ENCODE data around the gene SCP2. TPM values are rescaled to one million over a fixed set of nuclear protein-coding genes. Genes with fewer than 3 reads are reported as not detected.
"Not testable (repeated sequence)": the region's sequence is repeated elsewhere in the genome, so short reads cannot be mapped to it uniquely, and the experiment has no call there.

The SCP2 gene
- total RNA-seq, 2 experiments from 2014 or later, result 71.8 to 79.2 TPM

DNA sequence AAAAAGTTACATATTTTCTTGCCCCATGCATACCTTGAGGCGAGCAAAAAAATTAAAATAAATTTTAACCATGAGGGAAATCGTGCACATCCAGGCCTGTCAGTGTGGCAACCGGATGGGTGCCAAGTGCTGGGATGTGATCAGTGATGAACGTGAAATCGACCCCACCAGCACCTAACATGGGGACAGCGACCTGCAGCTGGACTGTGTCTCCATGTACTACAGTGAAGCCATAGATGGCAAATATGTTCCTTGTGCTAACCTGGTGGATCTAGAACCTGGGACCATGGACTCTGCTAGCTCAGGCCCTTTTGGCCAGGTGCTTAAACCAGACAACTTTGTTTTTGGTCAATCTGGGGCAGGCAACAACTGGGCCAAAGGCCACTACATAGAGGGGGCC, 67.6 kb downstream of the SCP2 start:
- intact Hi-C loops (cut with micrococcal nuclease), result no loop called here
- H3K4me1 Mint-ChIP-seq (ENCODE audit: low read depth), result no peaks in the 10 kb centered on the region
- H3K4me3 Mint-ChIP-seq, result no peak overlapping the region
- H3K27me3 Mint-ChIP-seq (ENCODE audit: low read depth), result no peaks in the 10 kb centered on the region
- CTCF ChIA-PET, result interaction anchor here (1.0 kb wide), 1 partner anchor 25 kb away, joined by 3 read pairs; no protein-coding TSS in a partner anchor
- no peaks in the 10 kb centered on the region for H3K9me3 Mint-ChIP-seq
- DNase-seq, result no peak
- peaks cover 9% of the 10 kb centered on the region for H3K36me3 Mint-ChIP-seq (ENCODE audit: low read depth)
- no peak overlapping the region for H3K27ac Mint-ChIP-seq

DNA sequence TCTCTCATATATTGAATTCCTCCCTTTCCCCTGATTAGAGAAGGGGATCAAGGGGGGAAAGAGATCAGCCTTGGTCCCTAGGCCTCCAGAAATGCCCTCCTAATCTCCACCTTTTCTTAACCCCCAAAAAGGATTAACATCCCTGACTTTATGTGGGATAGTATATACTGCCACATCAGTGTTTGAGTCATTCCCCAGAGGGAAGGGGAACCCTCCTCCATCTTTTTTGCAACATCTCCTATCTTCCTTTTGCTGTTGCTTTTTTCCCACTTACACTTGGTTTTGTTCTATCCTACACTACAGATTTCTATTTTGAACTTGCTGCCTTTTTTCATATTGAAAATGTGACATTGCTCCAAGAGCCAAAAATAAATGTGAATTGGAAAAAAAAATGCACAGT, 69.6 kb downstream of the SCP2 start:
- CTCF ChIA-PET, result interaction anchor here (1.0 kb wide), 1 partner anchor 184 kb away, joined by 3 read pairs; no protein-coding TSS in a partner anchor
- no peaks in the 10 kb centered on the region for H3K4me1 Mint-ChIP-seq (ENCODE audit: low read depth)
- intact Hi-C loops (cut with micrococcal nuclease), result no loop called here
- no peak for DNase-seq
- H3K27me3 Mint-ChIP-seq (ENCODE audit: low read depth), result no peaks in the 10 kb centered on the region
- H3K27ac Mint-ChIP-seq, result no peak overlapping the region
- H3K9me3 Mint-ChIP-seq, result no peaks in the 10 kb centered on the region
- peaks cover 9% of the 10 kb centered on the region for H3K36me3 Mint-ChIP-seq (ENCODE audit: low read depth)
- H3K4me3 Mint-ChIP-seq, result no peak overlapping the region

DNA sequence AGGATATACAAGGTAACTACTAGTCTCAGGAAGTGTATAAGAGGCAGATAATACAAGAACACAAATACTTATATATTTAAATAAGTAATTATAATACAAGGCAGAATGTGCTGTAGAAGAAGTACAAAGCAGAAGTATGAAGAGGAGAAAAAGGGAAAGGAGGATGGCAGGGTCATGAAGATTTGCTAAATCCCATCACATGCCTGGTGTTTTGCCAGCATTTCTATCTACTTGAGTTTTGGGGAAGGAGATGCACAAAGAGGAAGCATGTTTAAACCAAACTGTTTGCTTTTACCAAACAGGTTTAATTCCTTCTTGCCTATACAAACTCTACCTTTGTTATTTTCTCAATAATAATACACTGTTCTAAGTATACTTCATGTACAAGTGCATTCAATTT, 74.1 kb downstream of the SCP2 start:
- peaks cover 8% of the 10 kb centered on the region for H3K36me3 Mint-ChIP-seq (ENCODE audit: low read depth)
- CTCF ChIA-PET, result no interaction called here
- H3K27me3 Mint-ChIP-seq (ENCODE audit: low read depth), result no peaks in the 10 kb centered on the region

DNA sequence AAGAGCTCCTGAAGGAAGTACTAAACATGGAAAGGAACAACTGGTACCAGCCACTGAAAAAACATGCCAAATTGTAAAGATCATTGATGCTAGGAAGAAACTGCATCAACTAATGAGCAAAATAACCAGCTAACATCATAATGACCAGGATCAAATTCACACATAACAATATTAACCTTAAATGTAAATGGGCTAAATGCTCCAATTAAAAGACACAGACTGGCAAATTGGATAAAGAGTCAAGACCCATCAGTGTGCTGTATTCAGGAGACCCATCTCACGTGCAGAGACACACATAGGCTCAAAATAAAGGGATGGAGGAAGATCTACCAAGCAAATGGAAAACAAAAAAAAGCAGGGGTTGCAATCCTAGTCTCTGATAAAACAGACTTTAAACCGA, 79.5 kb downstream of the SCP2 start:
- H3K4me3 Mint-ChIP-seq; H3K27ac Mint-ChIP-seq; DNase-seq; H3K9me3 Mint-ChIP-seq; intact Hi-C loops (cut with micrococcal nuclease); H3K27me3 Mint-ChIP-seq (ENCODE audit: low read depth); H3K4me1 Mint-ChIP-seq (ENCODE audit: low read depth); CTCF ChIA-PET: not testable (repeated sequence)
- peaks cover 10% of the 10 kb centered on the region for H3K36me3 Mint-ChIP-seq (ENCODE audit: low read depth)

More for the DNA sequence above, 74.1 kb downstream of the SCP2 start:
- no peak for DNase-seq
- Mint-ChIP-seq H3K27ac (no peak overlapping the region), H3K4me3 (no peak overlapping the region), H3K4me1 (ENCODE audit: low read depth) (no peaks in the 10 kb centered on the region), H3K9me3 (no peaks in the 10 kb centered on the region)
- intact Hi-C loops (cut with micrococcal nuclease), result no loop called here

DNA sequence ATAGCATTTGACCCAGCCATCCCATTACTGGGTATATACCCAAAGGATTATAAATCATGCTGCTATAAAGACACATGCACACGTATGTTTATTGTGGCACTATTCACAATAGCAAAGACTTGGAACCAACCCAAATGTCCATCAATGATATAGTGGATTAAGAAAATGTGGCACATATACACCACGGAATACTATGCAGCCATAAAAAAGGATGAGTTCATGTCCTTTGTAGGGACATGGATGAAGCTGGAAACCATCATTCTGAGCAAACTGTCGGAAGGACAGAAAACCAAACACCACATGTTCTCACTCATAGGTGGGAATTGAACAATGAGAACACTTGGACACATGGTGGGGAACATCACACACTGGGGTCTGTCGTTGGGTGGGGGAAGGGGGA, 83.2 kb downstream of the SCP2 start:
- CTCF ChIA-PET; H3K4me3 Mint-ChIP-seq; H3K27me3 Mint-ChIP-seq (ENCODE audit: low read depth): not testable (repeated sequence)

DNA sequence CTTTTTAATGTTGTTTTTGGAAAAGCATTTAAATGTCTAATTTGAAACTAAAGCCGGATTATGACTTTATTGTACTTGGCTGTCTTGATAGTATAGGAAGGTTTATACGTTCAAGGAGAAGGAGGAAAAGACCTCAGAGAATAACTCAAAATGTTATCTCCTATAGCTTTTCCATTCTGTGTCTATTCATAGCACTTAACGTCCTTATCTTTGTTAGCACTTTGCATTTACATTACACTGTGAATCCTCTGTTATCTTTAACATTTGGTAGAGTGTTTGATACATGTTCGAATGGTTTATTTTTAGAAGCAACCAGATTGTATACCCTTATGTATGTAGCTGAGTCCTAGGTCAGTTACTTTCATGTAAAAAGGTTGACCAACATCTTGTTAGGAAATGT, 84.1 kb downstream of the SCP2 start:
- DNase-seq, result no peak
- Mint-ChIP-seq H3K27me3 (ENCODE audit: low read depth) (no peaks in the 10 kb centered on the region), H3K4me1 (ENCODE audit: low read depth) (peaks cover 13% of the 10 kb centered on the region), H3K27ac (no peak overlapping the region), H3K4me3 (no peak overlapping the region), H3K36me3 (ENCODE audit: low read depth) (peaks cover 2% of the 10 kb centered on the region), H3K9me3 (peaks cover 4% of the 10 kb centered on the region)
- intact Hi-C loops (cut with micrococcal nuclease), result loop anchor here (10.0 kb wide), 1 partner anchor 306 kb away; no protein-coding TSS in a partner anchor
- CTCF ChIA-PET, result no interaction called here

More for the DNA sequence above, 83.2 kb downstream of the SCP2 start:
- H3K4me1 Mint-ChIP-seq (ENCODE audit: low read depth); H3K9me3 Mint-ChIP-seq; DNase-seq; H3K36me3 Mint-ChIP-seq (ENCODE audit: low read depth); H3K27ac Mint-ChIP-seq: not testable (repeated sequence)
- intact Hi-C loops (cut with micrococcal nuclease), result loop anchor here (10.0 kb wide), 1 partner anchor 305 kb away; no protein-coding TSS in a partner anchor

DNA sequence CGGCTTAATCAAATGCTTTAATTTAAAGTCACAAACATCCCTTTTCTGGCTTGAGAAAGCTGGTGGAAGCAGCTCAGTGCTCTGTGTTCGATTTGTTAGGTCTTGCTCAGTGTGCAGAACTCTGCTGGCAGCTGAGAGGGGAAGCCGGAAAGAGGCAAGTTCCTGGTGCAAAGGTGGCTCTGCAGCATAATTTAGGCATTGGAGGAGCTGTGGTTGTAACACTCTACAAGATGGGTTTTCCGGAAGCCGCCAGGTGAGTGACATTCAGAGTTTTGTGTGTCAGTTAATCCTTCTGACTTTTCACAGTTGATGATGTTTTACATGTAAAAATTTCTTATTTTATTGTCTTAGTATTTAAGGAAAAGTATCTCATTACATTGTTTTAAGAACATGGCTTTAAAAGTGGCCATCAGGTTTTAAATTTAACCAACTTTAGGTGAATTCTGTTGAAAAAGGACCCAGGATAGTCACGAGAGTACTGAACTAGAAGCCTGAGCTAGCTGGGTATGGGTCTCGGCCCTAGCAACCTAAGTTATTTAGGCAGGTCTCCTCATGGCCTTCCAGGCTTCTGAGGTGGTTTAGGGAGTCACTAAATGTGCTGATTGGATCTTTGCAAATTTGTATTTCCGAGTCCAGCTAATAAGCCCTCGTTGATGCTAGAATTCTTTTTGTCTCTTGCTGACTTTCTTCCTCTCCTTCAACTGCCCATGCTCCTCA, 87.9 kb downstream of the SCP2 start:
- CTCF ChIA-PET, result interaction anchor here (0.6 to 1.7 kb wide), 3 partner anchors 167 to 1118 kb away, joined by 3 read pairs; partner anchors contain the start of gene ZYG11A
- H3K4me3 Mint-ChIP-seq, result peak overlapping the region; percentile 78
- peak overlapping the region; percentile 60 for H3K27ac Mint-ChIP-seq
- H3K27me3 Mint-ChIP-seq (ENCODE audit: low read depth), result no peaks in the 10 kb centered on the region
- peaks cover 20% of the 10 kb centered on the region for H3K4me1 Mint-ChIP-seq (ENCODE audit: low read depth)
- H3K36me3 Mint-ChIP-seq (ENCODE audit: low read depth), result peaks cover 8% of the 10 kb centered on the region
- DNase-seq, result peak; percentile 91
- H3K9me3 Mint-ChIP-seq, result no peaks in the 10 kb centered on the region
- intact Hi-C loops (cut with micrococcal nuclease), result loop anchor here (1.0 to 10.0 kb wide), 8 partner anchors 9 to 959 kb away; partner anchors contain the start of genes BTF3L4, CPT2, MAGOH and ORC1

DNA sequence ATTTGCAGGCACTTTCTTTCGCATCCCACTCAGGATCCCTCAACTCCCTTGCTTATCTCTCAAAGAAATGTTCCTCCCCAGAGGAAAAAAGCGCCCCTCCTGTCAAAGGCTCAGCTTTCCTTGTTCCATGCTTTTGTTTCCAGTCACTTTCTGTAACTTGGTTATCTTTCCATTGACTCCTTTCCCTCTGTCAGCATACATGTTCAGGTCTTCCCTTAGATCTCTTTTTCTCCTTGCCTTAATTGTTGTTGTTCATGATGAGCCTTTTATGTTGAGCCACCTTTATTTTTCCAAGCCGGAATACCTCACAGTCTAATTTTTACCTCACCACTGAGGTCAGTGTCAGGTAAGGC, 88.4 kb downstream of the SCP2 start:
- intact Hi-C loops (cut with micrococcal nuclease), result loop anchor here (1.0 to 10.0 kb wide), 4 partner anchors 9 to 611 kb away; partner anchors contain the start of genes CPT2, ORC1 and PRPF38A
- peak overlapping the region; percentile 78 for H3K4me3 Mint-ChIP-seq
- CTCF ChIA-PET, result no interaction called here

DNA sequence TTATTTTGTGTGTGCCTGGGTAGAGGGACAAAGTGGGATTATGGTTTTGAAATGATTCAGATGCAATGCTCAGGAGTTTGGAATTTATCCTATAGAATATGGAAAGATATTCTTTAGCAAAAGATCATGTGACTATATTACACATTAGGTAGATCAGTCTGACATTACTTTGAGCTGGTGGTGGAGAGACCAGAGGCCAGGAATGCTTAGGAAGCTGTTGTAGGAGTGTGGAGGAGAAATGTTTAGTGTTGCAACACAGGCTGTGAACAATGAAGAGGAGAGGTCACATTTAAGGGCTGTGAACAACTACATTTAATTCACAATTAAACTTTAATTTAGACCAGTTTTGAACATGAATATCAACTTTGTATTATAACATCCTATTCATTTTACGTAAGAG, 89.6 kb downstream of the SCP2 start:
- H3K4me3 Mint-ChIP-seq, result no peak overlapping the region
- H3K4me1 Mint-ChIP-seq (ENCODE audit: low read depth), result peaks cover 20% of the 10 kb centered on the region
- DNase-seq, result no peak
- no peak overlapping the region for H3K27ac Mint-ChIP-seq
- H3K36me3 Mint-ChIP-seq (ENCODE audit: low read depth), result peaks cover 8% of the 10 kb centered on the region
- CTCF ChIA-PET, result no interaction called here
- no peaks in the 10 kb centered on the region for H3K9me3 Mint-ChIP-seq
- intact Hi-C loops (cut with micrococcal nuclease), result loop anchor here (10.0 kb wide), 1 partner anchor 312 kb away; no protein-coding TSS in a partner anchor
- H3K27me3 Mint-ChIP-seq (ENCODE audit: low read depth), result no peaks in the 10 kb centered on the region

More for the DNA sequence above, 88.4 kb downstream of the SCP2 start:
- Mint-ChIP-seq H3K36me3 (ENCODE audit: low read depth) (peaks cover 8% of the 10 kb centered on the region), H3K27ac (peak overlapping the region; percentile 54), H3K4me1 (ENCODE audit: low read depth) (peaks cover 20% of the 10 kb centered on the region), H3K9me3 (no peaks in the 10 kb centered on the region), H3K27me3 (ENCODE audit: low read depth) (no peaks in the 10 kb centered on the region)
- no peak for DNase-seq

DNA sequence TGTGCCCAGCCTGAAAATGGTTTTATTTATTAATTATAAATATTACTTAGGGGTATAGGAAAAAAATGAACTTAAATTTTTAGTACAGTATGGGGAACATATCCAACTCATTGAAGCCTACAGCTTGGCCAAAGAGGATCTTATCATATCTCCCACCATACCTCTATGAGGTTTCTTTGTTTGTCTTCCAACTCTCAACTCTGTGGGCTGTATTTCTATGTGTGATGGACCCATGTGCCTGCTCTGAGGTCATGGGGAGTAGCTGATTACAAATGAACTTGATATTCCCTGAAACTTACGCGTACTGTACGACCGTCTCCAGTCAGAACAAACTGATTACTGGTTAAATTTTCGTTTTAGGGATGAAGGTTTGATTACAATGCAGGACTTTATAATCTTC, 93.5 kb downstream of the SCP2 start:
- H3K36me3 Mint-ChIP-seq (ENCODE audit: low read depth), result peaks cover 8% of the 10 kb centered on the region
- no peaks in the 10 kb centered on the region for H3K9me3 Mint-ChIP-seq
- H3K4me3 Mint-ChIP-seq, result no peak overlapping the region
- H3K27ac Mint-ChIP-seq, result no peak overlapping the region
- peaks cover 14% of the 10 kb centered on the region for H3K4me1 Mint-ChIP-seq (ENCODE audit: low read depth)
- no peaks in the 10 kb centered on the region for H3K27me3 Mint-ChIP-seq (ENCODE audit: low read depth)
- DNase-seq, result no peak
- intact Hi-C loops (cut with micrococcal nuclease), result no loop called here
- CTCF ChIA-PET, result interaction anchor here (0.5 kb wide), 1 partner anchor 236 kb away, joined by 3 read pairs; no protein-coding TSS in a partner anchor

DNA sequence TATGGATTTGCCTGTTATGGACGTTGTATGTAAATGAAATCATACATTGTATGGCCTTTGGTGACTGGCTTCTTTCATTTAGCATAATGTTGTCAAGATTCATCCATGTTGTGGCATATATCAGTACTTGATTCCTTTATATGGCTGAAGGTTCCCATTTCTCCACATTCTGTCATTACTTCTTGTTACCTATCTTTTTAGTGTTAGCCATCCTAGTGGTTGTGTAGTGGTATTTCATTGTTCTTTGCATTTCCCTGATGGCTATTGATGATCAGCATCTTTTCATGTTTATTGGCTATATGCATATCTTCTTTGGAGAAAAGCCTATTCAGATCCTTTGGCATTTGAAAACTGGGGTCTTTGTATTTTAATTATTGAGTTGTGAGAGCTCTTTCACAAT, 95.1 kb downstream of the SCP2 start:
- Mint-ChIP-seq H3K9me3 (no peaks in the 10 kb centered on the region), H3K36me3 (ENCODE audit: low read depth) (peaks cover 2% of the 10 kb centered on the region), H3K27ac (no peak overlapping the region), H3K4me1 (ENCODE audit: low read depth) (peaks cover 3% of the 10 kb centered on the region), H3K27me3 (ENCODE audit: low read depth) (no peaks in the 10 kb centered on the region), H3K4me3 (no peak overlapping the region)
- DNase-seq, result no peak
- intact Hi-C loops (cut with micrococcal nuclease), result no loop called here
- CTCF ChIA-PET, result no interaction called here

DNA sequence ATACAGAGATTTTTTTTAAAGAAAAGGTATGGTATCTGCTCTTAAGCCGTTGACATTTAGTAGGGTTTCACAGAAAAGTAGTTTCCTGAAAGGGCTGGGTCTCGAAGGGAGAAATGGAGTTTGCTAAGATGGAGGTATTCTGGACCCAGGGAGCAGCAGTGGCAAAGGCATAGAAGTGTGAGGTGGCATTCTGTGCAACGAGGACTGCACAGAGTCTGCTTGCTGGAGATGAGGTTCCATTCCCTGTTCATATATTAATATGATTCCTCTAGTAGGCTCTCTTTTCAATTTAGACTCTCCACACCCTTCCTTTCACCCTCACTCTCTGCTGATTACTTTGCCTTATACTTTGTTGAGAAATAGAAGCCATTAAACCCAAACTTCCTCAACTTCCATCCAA, 96.5 kb downstream of the SCP2 start:
- H3K9me3 Mint-ChIP-seq, result no peaks in the 10 kb centered on the region
- H3K4me1 Mint-ChIP-seq (ENCODE audit: low read depth), result peaks cover 3% of the 10 kb centered on the region
- H3K36me3 Mint-ChIP-seq (ENCODE audit: low read depth), result peaks cover 1% of the 10 kb centered on the region
- H3K4me3 Mint-ChIP-seq, result no peak overlapping the region
- no peak overlapping the region for H3K27ac Mint-ChIP-seq
- intact Hi-C loops (cut with micrococcal nuclease), result no loop called here
- no peaks in the 10 kb centered on the region for H3K27me3 Mint-ChIP-seq (ENCODE audit: low read depth)
- no peak for DNase-seq
- CTCF ChIA-PET, result no interaction called here

DNA sequence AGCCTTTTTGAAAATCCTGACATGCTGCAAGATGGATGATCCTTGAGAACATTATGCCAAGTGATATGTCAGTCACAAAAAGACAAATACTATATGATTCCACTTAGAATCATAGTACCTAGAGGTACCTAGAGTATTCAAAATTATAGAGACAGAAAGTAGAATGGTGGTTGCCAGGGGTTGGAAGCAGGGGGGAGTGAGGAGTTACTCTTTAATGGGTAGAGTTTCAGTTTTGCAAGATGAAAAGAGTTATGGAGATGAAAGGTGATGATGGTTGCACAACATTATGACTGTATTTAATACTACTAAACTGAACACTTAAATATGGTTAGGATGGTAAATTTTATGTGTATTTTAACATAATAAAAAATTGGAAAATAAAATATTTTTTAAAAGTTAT, 97.0 kb downstream of the SCP2 start:
- H3K4me3 Mint-ChIP-seq, result no peak overlapping the region
- H3K27ac Mint-ChIP-seq, result no peak overlapping the region
- H3K27me3 Mint-ChIP-seq (ENCODE audit: low read depth), result no peaks in the 10 kb centered on the region
- peaks cover 3% of the 10 kb centered on the region for H3K4me1 Mint-ChIP-seq (ENCODE audit: low read depth)
- CTCF ChIA-PET, result no interaction called here
- H3K36me3 Mint-ChIP-seq (ENCODE audit: low read depth), result peaks cover 1% of the 10 kb centered on the region
- peak; percentile 24 for DNase-seq
- intact Hi-C loops (cut with micrococcal nuclease), result loop anchor here (1.0 kb wide), 1 partner anchor 9 kb away; no protein-coding TSS in a partner anchor
- no peaks in the 10 kb centered on the region for H3K9me3 Mint-ChIP-seq

Data from activated naive CD4-positive, alpha-beta T cell treated with anti-CD3 and anti-CD28 coated beads for 36 hours (primary cell).